Tibial nerve (tissue), 4 donors: ENCODE measurements around the gene MRPS18B. TPM values are rescaled to one million over a fixed set of nuclear protein-coding genes. Genes with fewer than 3 reads are reported as not detected.

ENCODE experiments used
- DNase-seq, 2 donors: peaks; one replicate each; pipeline ENCODE4 v3.0.0-alpha.2; 2019; ENCODE audit warnings: low spot score in 2 of 2
- H3K27ac ChIP-seq, 4 donors: fragments of 200-600 bp; sonication (generic) in 3 of 4; one replicate each; pipeline ENCODE4 v1.5.1; 2017 to 2019; ENCODE audit warnings: mild to moderate bottlenecking in 1 of 4
- H3K27me3 ChIP-seq, 2 donors: fragments of 200-600 bp; sonication (generic) in 1 of 2; one replicate each; pipeline versions ENCODE4 v1.5.1 to v1.6.0; 2017 to 2019
- H3K36me3 ChIP-seq, 3 donors: fragments of 200-600 bp; sonication (generic); one replicate each; pipeline ENCODE4 v1.5.1; 2018 to 2019
- H3K4me1 ChIP-seq, 4 donors: fragments of 200-600 bp; sonication (generic) in 3 of 4; one replicate each; pipeline ENCODE4 v1.5.1; 2017 to 2019
- H3K4me3 ChIP-seq, 4 donors: fragments of 200-600 bp; sonication (generic) in 3 of 4; one replicate each; pipeline ENCODE4 v1.5.1; 2017 to 2019; ENCODE audit warnings: mild to moderate bottlenecking in 1 of 4, moderate library complexity in 1 of 4
- H3K9me3 ChIP-seq, 4 donors: fragments of 200-600 bp; sonication (generic) in 3 of 4; one replicate each; pipeline ENCODE4 v1.5.1; 2017 to 2019
- EP300 ChIP-seq, 2 donors: sonication (generic); formaldehyde crosslinking; IDR thresholded peaks; one replicate each; pipeline ENCODE4 v1.6.1; 2017; ENCODE audit warnings: antibody characterized with exemption in 2 of 2, mild to moderate bottlenecking in 1 of 2
- POLR2A ChIP-seq, 2 donors: fragments of 450-650 bp; IDR thresholded peaks; one replicate each; pipeline ENCODE4 v1.6.1; 2017; ENCODE audit warnings: antibody characterized with exemption in 2 of 2, mild to moderate bottlenecking in 2 of 2, moderate library complexity in 2 of 2
- WGBS, 2 donors: methylation state at CpG; one replicate each; pipeline ENCODE4 v1.1.5; 2018; 5-methylcytosine and 5-hydroxymethylcytosine counted together
- total RNA-seq, 4 donors: library from RNA; depleted of rRNA; stranded (reverse); fragments of >200 nt; gene quantifications; one replicate each; pipeline ENCODE4 v1.1.0, GENCODE V29; 2016
- TF ChIP-seq, protein P1 (sequence below), 5 experiments: fragments of 200-600 bp in 3 of 5; fragments of 450-650 bp in 2 of 5; sonication (generic) in 3 of 5; IDR thresholded peaks; one replicate each; pipeline ENCODE4 v1.5.1; 2016 to 2019; ENCODE audit warnings: antibody characterized with exemption in 5 of 5, mild to moderate bottlenecking in 3 of 5, moderate library complexity in 2 of 5

The MRPS18B gene
- total RNA-seq, 4 donors from 2014 or later = 36.9 to 67.7 (median 50.3) TPM

GRCh38 chr6:30635834-30636233 lies 18.2 kb downstream of the MRPS18B start:
- WGBS, 2 donors = 90 to 94% methylated on average over 3 of the region's 3 CpGs
- TF ChIP-seq POLR2A (IDR thresholded peaks at IDR 0.05) (no peak), EP300 (IDR thresholded peaks at IDR 0.05) (no peak)
- TF ChIP-seq, protein P1, sequence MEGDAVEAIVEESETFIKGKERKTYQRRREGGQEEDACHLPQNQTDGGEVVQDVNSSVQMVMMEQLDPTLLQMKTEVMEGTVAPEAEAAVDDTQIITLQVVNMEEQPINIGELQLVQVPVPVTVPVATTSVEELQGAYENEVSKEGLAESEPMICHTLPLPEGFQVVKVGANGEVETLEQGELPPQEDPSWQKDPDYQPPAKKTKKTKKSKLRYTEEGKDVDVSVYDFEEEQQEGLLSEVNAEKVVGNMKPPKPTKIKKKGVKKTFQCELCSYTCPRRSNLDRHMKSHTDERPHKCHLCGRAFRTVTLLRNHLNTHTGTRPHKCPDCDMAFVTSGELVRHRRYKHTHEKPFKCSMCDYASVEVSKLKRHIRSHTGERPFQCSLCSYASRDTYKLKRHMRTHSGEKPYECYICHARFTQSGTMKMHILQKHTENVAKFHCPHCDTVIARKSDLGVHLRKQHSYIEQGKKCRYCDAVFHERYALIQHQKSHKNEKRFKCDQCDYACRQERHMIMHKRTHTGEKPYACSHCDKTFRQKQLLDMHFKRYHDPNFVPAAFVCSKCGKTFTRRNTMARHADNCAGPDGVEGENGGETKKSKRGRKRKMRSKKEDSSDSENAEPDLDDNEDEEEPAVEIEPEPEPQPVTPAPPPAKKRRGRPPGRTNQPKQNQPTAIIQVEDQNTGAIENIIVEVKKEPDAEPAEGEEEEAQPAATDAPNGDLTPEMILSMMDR (IDR thresholded peaks at IDR 0.05) = no peak

DNA sequence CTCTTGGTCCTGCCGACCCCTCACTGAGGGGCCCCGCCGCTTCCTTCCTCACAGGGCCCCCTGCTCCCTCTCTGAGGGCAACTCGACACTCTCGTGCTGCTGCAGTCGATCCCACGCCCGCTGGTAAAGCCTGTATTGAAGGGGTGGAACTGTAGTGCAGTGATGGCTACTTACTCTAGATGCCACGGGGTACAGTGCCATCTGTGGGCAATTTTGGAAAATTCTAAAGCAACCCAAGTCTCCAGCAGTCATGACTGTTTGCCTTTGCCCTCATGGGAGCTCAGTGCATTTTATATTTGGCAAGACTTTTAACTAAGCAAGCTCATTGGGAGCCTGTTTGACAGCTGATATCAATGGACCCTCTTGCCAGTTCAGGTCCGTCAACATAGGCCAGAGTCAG lies 22.8 kb downstream of the MRPS18B start:
- H3K4me1 ChIP-seq = no peaks in the 10 kb centered on the region
- DNase-seq = no peak
- H3K27me3 ChIP-seq = no peaks in the 10 kb centered on the region
- WGBS, 2 donors = 74 to 80% methylated on average over 10 of the region's 10 CpGs
- no peak for TF ChIP-seq EP300 (IDR thresholded peaks at IDR 0.05)
- no peak for TF ChIP-seq POLR2A (IDR thresholded peaks at IDR 0.05)
- TF ChIP-seq, protein P1 (IDR thresholded peaks at IDR 0.05) = no peak
- peaks cover 4 to 69% (median 10%) of the 10 kb centered on the region in 3 donors for H3K36me3 ChIP-seq
- H3K4me3 ChIP-seq = no peak overlapping the region
- H3K27ac ChIP-seq = no peak overlapping the region
- no peaks in the 10 kb centered on the region for H3K9me3 ChIP-seq

More at GRCh38 chr6:30635834-30636233, 18.2 kb downstream of the MRPS18B start:
- Histone ChIP-seq H3K36me3 (peaks cover 0 to 64% (median 10%) of the 10 kb centered on the region in 3 donors), H3K27me3 (no peaks in the 10 kb centered on the region), H3K27ac (no peak overlapping the region), H3K4me3 (no peak overlapping the region), H3K9me3 (no peaks in the 10 kb centered on the region), H3K4me1 (no peaks in the 10 kb centered on the region)
- DNase-seq = no peak

DNA sequence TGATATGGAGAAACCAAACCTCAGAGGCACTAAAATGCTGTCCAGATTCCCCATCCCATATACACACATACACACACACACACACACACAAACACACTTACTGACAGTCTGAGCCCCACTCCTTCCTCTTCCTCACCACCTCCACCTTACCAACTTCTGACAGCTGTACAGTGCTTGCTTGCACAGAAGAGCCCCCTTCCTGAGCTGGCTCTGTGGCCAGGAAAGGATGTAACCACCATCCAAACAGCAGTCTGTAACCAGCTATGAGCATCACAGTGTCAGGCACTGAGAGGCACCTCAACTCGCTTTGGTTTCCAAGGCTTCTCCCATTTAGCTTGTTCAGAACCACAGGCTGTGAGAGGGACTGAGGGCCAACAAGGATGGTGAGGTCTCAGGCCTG lies 23.4 kb downstream of the MRPS18B start:
- TF ChIP-seq, protein P1 (IDR thresholded peaks at IDR 0.05) = no peak
- no peak for TF ChIP-seq EP300 (IDR thresholded peaks at IDR 0.05)
- TF ChIP-seq POLR2A (IDR thresholded peaks at IDR 0.05) = no peak
- Histone ChIP-seq H3K9me3 (no peaks in the 10 kb centered on the region), H3K36me3 (peaks cover 4 to 66% (median 10%) of the 10 kb centered on the region in 3 donors), H3K4me1 (peaks cover 0 to 1% (median under 1%) of the 10 kb centered on the region in 4 donors), H3K27ac (no peak overlapping the region), H3K27me3 (no peaks in the 10 kb centered on the region), H3K4me3 (no peak overlapping the region)
- DNase-seq = no peak
- WGBS, 2 donors = 75 to 100% methylated on average over 1 of the region's 1 CpG

- Histone ChIP-seq H3K27ac (no peak overlapping the region), H3K36me3 (peaks cover 4 to 55% (median 10%) of the 10 kb centered on the region in 3 donors), H3K4me3 (no peak overlapping the region), H3K4me1 (peaks cover 0 to 17% (median 7%) of the 10 kb centered on the region in 4 donors), H3K9me3 (no peaks in the 10 kb centered on the region), H3K27me3 (no peaks in the 10 kb centered on the region)
- WGBS, 2 donors = 100% methylated on average over 2 of the region's 2 CpGs
- no peak for DNase-seq
- TF ChIP-seq EP300 (IDR thresholded peaks at IDR 0.05) (no peak), POLR2A (IDR thresholded peaks at IDR 0.05) (no peak)
- TF ChIP-seq, protein P1 (IDR thresholded peaks at IDR 0.05) = no peak
Measured at GRCh38 chr6:30643656-30644055, 26.0 kb downstream of the MRPS18B start.

DNA sequence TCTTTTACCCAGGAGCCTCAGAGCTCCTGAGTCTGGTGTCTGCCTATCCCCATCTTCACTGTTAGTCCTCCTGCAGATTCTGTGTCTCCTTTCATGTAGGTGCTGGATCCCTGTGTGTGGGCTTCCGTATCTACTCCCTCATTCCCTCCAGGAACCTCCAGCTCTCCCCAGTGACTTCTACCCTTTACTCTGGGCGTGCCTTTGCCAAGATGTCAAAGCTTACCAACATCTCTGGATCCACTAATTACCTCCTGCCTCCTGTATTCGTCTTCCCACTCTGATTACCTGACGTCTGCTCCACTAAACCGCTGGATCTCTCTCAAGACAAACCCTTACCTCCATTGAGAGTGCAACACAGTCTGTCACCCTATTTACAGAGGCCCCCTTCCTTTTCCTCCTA lies 27.1 kb downstream of the MRPS18B start:
- Histone ChIP-seq H3K9me3 (no peaks in the 10 kb centered on the region), H3K27ac (no peak overlapping the region)
- TF ChIP-seq EP300 (IDR thresholded peaks at IDR 0.05) (no peak), POLR2A (IDR thresholded peaks at IDR 0.05) (no peak)
- TF ChIP-seq, protein P1 (IDR thresholded peaks at IDR 0.05) = no peak

More for the DNA sequence above, 27.1 kb downstream of the MRPS18B start:
- no peaks in the 10 kb centered on the region for H3K27me3 ChIP-seq
- H3K4me1 ChIP-seq = peaks cover 0 to 20% (median 7%) of the 10 kb centered on the region in 4 donors
- no peak for DNase-seq
- WGBS, 2 donors = 76% methylated on average over 5 of the region's 5 CpGs
- peaks cover 4 to 53% (median 9%) of the 10 kb centered on the region in 3 donors for H3K36me3 ChIP-seq
- no peak overlapping the region for H3K4me3 ChIP-seq
